GM18511 (cell line): ENCODE results near the gene PRKCZ.
"Not testable (repeated sequence)": the region's sequence is repeated elsewhere in the genome, so short reads cannot be mapped to it uniquely, and the experiment has no call there.

Experiments
- ATAC-seq: cut with Tn5 transposase; IDR thresholded peaks from one replicate; pipeline ENCODE4 v1.9.1; 2021; ENCODE audit warnings: mild to moderate bottlenecking, moderate library complexity; ENCODE audit not compliant: unreplicated experiment

PRKCZ gene

DNA sequence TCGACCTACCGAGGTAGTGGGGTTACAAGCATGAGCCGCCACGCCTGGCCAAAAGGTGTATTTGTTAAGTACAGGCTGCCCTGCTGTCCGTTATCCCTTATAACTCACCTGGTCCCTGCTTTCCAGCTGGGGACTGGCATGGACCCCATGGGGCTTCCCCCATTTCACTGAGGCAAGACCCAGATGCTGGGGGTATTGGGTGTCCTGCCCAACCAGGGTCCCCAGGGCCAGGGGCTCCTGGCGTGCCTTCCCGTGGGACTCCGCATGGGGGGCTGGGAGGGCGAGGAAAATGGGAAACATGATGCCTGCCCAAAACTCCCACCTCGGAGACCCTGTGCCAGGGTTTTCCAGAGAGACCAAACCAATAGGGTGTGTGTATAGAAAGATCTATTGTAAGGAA, 79.9 kb downstream of the PRKCZ start:
- no peak for ATAC-seq

DNA sequence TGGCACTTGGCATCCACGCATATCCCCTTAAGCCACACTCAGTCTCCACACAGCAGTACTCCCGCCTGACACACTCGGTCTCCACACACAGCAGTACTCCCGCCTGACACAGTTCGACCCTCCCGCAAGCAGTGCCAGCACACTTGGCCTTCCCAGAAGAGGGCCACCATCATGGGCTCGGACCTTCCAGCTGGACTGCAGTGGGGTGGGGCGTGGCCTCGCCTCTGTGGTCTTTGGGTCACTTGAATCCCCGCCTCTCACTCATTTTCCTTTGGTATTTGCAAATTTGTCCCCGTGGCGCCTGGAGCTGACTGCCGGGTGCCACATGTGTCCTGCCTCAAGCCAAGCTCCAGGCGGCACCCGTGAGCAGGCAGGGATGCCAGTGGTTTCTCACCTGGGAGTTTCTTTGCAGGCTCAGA, 80.7 kb downstream of the PRKCZ start:
- no peak for ATAC-seq

GRCh38 chr1:2132222-2133038, 82.2 kb downstream of the PRKCZ start:
- ATAC-seq: no peak

- peak; percentile 95 for ATAC-seq
Observed at GRCh38 chr1:2133039-2133878, 83.0 kb downstream of the PRKCZ start.

DNA sequence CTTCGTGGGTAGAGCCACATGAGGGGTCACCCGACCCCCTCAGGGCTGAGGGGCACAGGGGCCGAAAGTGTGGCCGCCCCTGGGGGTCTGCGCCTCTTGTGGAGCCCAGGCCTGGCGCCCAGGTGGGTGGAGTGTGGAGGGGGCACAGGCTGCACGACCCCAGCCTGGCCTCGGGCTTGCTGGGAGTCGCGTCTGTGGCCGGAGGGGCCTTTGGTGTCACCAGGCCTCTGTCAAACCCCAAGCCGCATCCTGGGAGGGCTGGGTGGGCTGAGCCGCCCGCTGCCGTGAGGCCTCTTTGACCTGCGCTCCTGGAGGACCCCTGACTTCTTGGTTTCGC, 83.6 kb downstream of the PRKCZ start:
- ATAC-seq: no peak

DNA sequence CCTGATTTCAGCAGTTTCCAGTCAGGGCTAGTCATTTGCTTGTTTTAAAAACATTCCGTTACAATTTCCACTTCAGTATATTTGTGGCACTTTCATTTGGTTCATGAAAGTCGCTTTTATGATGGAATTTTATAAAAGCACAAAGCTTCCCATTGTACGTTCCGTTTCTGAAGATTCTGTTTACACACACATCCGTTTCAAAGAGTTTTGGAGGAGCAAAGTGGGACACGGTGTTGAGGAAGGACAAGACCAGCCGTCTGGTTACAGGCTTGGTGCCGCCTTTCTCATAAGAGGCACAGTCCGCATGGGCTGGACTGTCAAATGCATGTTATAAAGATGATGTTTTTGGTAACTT, 84.0 kb downstream of the PRKCZ start:
- no peak for ATAC-seq

GRCh38 chr1:2134621-2135307, 84.6 kb downstream of the PRKCZ start:
- ATAC-seq: no peak

- ATAC-seq: no peak
Observed at GRCh38 chr1:2135441-2135841, 85.2 kb downstream of the PRKCZ start.

GRCh38 chr1:2135941-2136340, 85.7 kb downstream of the PRKCZ start:
- no peak for ATAC-seq

DNA sequence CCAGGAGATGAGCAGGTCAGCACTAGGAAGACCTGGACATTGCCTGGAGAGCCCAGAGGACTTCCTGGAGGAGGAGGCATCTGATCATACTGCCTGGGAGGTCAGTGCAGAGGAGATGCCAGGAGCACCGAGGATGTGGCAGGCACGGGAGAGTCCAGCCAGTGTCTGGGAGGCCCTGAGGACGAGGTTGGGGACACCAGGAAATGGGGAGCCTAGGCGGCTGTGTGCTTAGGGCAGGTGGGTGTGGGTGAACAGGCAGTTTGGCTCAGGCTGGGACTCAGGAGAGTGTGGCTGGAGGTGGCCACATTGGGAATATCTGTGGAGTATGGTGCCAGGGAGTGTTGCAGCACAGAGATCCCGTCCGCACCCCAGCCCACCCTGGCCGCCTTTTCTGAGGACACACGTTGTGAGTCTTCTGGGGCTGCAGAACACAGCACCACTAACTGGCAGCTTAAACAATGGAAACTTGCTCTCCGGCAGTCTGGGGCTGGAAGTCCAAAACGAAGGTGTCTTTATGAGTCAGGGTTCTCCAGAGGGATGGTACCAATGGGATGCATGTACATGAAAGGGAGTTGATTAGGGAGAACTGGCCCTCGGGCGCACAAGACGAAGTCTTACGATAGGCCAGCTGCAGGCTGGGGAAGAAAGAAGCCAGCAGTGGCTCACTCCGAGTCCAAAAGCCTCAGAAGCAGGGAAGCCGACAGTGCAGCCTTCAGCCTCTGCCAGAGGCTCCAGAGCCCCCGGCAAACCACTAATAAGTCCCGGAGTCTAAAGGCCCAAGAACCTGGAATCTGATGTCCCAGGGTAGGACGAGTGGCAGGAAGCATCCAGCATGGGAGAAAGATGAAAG, 86.4 kb downstream of the PRKCZ start:
- no peak for ATAC-seq

DNA sequence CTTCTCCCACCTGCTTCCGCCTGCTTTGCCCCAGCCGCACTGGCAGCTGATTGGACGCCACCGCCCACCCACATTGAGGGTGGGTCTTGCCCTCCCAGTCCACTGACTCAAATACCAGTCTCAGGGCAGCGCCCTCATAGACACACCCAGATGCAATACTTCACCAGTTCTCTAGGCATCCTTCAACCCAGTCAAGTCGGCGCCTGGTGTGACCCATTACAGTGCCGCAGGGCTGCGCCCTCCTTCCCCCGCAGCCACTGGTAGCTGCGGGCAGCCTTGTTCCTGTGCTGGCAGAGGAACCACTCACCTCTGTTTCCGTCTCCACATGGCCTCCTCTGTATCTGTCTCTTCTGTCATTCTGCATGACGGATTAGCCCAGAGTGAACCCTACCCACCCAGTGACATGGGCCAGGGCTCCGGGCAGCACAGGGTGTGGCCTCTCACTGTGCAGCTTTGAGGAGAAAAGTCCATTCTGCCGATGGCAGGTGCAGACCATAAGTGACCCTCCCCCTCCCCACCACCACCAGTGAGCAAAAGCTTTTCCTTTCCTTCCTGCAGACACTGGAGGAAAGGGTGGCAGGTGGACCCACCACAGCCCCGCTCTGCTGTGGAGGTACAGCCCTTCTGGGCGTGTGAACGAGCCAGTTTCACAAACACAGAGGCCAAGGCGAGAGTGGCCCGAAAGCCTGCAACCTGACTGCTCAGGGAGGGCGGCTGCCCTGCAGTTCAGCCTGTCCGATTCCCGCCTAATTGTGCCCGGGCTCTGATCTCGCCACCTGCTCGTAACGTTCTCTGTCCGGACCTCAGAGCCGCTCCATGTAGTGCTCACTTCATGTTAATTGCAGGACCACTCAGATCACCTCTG, 87.3 kb downstream of the PRKCZ start:
- no peak for ATAC-seq

DNA sequence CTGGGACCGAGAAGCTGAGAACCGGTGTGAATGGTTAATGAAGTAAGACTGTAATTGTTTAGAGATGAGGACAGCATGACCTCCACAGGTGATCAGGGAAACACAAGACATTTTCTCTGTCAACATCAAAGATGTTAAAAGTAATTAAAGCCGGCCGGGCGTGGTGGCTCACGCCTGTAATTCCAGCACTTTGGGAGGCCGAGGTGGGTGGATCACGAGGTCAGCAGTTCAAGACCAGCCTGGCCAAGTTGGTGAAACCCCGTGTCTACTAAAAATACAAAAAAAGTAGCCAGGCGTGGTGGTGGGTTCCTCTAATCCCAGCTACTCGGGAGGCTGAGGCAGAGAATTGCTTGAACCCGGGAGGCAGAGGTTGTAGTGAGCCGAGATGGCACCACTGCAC, 88.9 kb downstream of the PRKCZ start:
- not testable (repeated sequence) for ATAC-seq

- ATAC-seq: no peak
Observed at GRCh38 chr1:2141025-2141424, 90.8 kb downstream of the PRKCZ start.

- ATAC-seq: no peak
Observed at GRCh38 chr1:2143814-2144500, 93.7 kb downstream of the PRKCZ start.

- no peak for ATAC-seq
Observed at GRCh38 chr1:2144501-2145090, 94.4 kb downstream of the PRKCZ start.

DNA sequence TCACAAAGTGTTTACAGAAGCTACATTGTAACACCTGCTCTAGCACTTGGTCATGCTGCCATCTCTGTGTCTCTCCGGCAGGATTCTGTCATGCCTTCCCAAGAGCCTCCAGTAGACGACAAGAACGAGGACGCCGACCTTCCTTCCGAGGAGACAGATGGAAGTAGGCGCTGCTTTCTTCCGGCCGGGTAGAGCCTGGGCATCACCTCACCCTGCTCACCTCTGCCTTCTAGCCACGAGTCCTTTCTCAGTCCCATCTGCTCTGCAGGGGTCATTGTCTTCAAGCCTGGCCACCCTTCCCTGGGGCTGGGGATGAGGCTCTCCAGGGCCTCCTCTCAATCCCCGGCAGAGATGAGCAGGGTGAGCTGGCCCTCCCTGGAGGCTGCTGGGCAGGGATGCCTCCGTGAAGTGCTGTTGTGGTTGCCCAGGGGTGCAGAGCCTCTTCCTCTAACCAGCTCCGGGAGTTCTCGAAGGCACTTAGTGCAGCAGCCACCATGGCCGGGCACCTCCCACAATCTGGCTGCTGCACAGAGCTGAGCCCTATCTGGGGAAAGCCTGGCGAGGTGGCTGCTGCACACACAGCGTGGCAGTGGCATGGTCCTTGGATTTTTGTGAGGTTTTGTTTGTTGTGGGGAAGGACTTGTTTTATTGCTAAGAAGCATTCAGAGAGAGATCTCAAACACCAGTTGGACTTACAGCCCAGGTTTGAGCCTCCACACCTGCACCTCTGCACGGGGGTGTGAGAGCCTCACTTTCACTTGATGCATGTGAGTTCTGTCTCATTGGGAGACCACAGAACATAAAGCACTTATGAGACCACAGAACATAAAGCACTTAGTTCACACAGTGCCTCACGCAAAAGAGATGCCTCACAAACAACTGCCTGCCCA, 96.0 kb downstream of the PRKCZ start:
- ATAC-seq: no peak

DNA sequence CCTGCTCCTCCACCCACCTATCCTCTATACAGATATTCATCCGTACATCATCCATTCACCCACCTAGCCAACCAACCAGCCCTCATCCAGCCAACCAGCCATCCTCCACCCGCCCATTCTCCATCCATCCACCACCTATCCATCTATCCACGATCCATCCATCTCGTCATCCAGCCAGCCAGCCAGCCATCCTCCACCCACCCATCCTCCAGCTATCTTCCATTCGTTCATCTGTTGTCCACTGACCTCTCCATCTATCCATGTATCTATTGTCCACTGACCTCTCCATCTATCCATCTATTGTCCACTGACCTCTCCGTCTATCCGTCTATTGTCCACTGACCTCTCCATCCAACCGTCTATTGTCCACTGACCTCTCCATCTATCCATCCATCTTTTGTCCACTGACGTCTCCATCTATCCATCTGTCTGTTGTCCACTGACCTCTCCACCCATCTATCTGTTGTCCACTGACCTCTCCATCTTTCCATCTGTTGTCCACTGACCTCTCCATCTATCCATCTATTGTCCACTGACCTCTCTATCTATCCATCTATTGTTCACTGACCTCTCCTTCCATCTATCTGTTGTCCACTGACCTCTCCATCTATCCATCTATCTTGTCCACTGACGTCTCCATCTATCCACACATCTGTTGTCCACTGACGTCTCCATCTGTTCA, 96.8 kb downstream of the PRKCZ start:
- ATAC-seq: no peak
